ENCODE results near the gene DDHD1. TPM values are rescaled to one million over a fixed set of nuclear protein-coding genes. Genes with fewer than 3 reads are reported as not detected.

Gene DDHD1
- total and polyA plus RNA-seq, 2 experiments from 2014 or later = 11.2 to 28.9 TPM

- TF ChIP-seq CREB1 (CRISPR knock-in tag; IDR thresholded peaks at IDR 0.05; ENCODE audit: low read depth) (no peak), ZNF114 (CRISPR knock-in tag; IDR thresholded peaks at IDR 0.05) (no peak), POLR2AphosphoS5 (IDR thresholded peaks at IDR 0.05; ENCODE audit: low read depth) (no peak), CTCF (conservative IDR thresholded peaks at IDR 0.05; ENCODE audit: low read depth in 2 of 2) (no peak), EZH2phosphoT487 (IDR thresholded peaks at IDR 0.05; ENCODE audit: unreplicated experiment) (no peak), ETS1 (IDR thresholded peaks at IDR 0.05) (no peak), JUNB (IDR thresholded peaks at IDR 0.05; ENCODE audit: unreplicated experiment) (no peak), EZH2 (IDR thresholded peaks at IDR 0.05; ENCODE audit: low read depth, unreplicated experiment) (no peak), ZNF331 (CRISPR knock-in tag; IDR thresholded peaks at IDR 0.05; ENCODE audit: low read depth) (no peak), REST (IDR thresholded peaks at IDR 0.05; ENCODE audit: unreplicated experiment) (no peak), NANOG (IDR thresholded peaks at IDR 0.05; ENCODE audit: borderline replicate concordance) (no peak), STAT1 (IDR thresholded peaks at IDR 0.05; ENCODE audit: unreplicated experiment) (no peak), ZNF462 (CRISPR knock-in tag; IDR thresholded peaks at IDR 0.05) (no peak)
- H2AFZ ChIP-seq = no peak overlapping the region
- H3K4me1 ChIP-seq (ENCODE audit: insufficient read depth) = no peaks in the 10 kb centered on the region
- H3K4me3 Mint-ChIP-seq = no peak overlapping the region
- H3K4me2 ChIP-seq = no peak overlapping the region
- no peaks in the 10 kb centered on the region for H3K9me3 Mint-ChIP-seq
- no peaks in the 10 kb centered on the region for H3F3A ChIP-seq (replicated peaks; ENCODE audit: low read depth)
- H3K36me3 Mint-ChIP-seq (ENCODE audit: low read depth) = no peaks in the 10 kb centered on the region
- peaks cover 2% of the 10 kb centered on the region; the same call in 1 of the 3 replicates for H3K4me1 Mint-ChIP-seq
- H3K9me2 ChIP-seq (ENCODE audit: insufficient read depth) = no peaks in the 10 kb centered on the region
- no peaks in the 10 kb centered on the region for H3K36me3 ChIP-seq (ENCODE audit: insufficient read depth)
- H3K79me2 ChIP-seq (replicated peaks; ENCODE audit: insufficient read depth) = no peaks in the 10 kb centered on the region
- DNase-seq (ENCODE audit: low spot score) = no peak
- H3K27ac ChIP-seq (ENCODE audit: low read depth) = no peak overlapping the region
- no peaks in the 10 kb centered on the region for H4K20me1 ChIP-seq (replicated peaks; ENCODE audit: insufficient read depth)
- peaks cover 5% of the 10 kb centered on the region for H3K27me3 Mint-ChIP-seq (ENCODE audit: insufficient read depth, low read depth, poor library complexity)
- H3K27me3 ChIP-seq (ENCODE audit: insufficient read depth) = no peaks in the 10 kb centered on the region
- H3K4me3 ChIP-seq = no peak overlapping the region
- ATAC-seq = no peak
- no peak overlapping the region for H3K27ac Mint-ChIP-seq
These were observed 154.6 kb downstream of the DDHD1 start for GRCh38 chr14:52998376-52999015.

Data from GM23338 (cell line).